Omental fat pad (tissue), 4 donors: Measurements from ENCODE around the gene RPL36AL. TPM values are rescaled to one million over a fixed set of nuclear protein-coding genes. Genes with fewer than 3 reads are reported as not detected.
A peak's percentile ranks its signal among the peaks of the same experiment; 100 is the strongest.
"Not testable (repeated sequence)": the region's sequence is repeated elsewhere in the genome, so short reads cannot be mapped to it uniquely, and the experiment has no call there.

Experiments
- ATAC-seq: fragments of 150-250 bp; one replicate; pipeline ENCODE4 v1.9.1; 2016; ENCODE audit warnings: mild to moderate bottlenecking, moderate library complexity; ENCODE audit not compliant: low FRiP score
- DNase-seq: peaks from one replicate; pipeline ENCODE4 v3.0.0-alpha.2; 2019; ENCODE audit warnings: low spot score
- CTCF ChIP-seq, 3 donors: fragments of 450-650 bp; IDR thresholded peaks; one replicate each; pipeline ENCODE4 v1.5.1; 2016 to 2017; ENCODE audit warnings: antibody characterized with exemption in 3 of 3, mild to moderate bottlenecking in 3 of 3, moderate library complexity in 2 of 3
- total RNA-seq, 4 donors: library from RNA; depleted of rRNA; stranded (reverse); fragments of >200 nt; gene quantifications; one replicate each; pipeline ENCODE4 v1.1.0, GENCODE V29; 2016

Gene RPL36AL
- total RNA-seq = 100 to 1,000 TPM; 150 to 280 (median 234) TPM

DNA sequence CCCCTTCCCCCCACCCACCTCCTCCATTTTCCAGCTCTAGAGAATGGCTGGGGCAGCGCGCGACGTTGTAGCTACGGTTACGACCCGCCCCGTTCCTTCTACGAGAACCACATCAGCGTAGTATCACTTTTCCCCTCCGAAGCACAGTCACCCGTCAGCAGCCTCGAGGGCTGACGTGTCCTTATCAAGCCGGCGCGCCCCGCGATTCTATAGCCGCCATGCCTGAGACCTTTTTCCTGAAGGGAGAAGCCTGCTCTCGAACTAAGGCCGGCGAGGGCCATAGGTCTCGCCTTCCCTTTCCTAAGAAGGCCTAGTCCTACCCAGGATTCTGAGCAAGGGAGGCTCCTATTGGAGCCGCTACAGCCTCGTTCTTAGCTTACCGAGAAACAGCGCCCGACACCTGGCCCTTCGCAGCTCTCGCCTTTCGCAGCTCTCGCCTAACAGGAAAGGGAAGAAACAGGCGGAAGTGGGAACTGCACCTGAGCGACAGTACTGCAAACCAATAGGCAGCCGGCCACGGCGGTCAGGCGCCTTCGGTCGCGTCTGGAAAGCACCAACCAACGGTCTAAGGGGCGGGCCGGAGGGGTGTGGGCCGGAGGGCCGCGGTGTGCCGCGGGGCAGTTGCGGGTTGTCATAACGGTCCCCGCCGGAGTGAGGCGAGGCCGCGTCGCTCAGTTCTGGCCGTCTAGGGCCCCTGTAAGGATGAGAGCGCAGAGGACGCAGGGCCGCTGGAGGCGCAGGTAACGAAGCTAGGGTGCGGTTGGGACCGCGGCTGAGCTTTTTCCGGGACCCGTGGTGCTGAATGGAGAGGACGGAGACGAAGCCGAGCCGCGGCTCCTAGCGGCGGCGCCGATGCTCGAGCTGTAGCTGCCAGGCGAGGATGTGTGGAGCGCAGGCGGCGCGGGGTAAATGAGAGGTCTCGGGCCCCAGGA lies at the start of gene RPL36AL, which contains the start of gene MGAT2:
Gene RPL36AL (minus strand): TSS at position 445 of the 932 bp plus-strand sequence. CDS start 1,522 bp downstream, outside the sequence.
Gene MGAT2 (plus strand): TSS at position 618 of the 932 bp plus-strand sequence. CDS start 470 bp downstream, outside the sequence.
- TF ChIP-seq CTCF (IDR thresholded peaks at IDR 0.05) = no peak
- ATAC-seq = peak; percentile 100
- DNase-seq = peak; percentile 82

GRCh38 chr14:49659526-49660455 lies 39.4 kb upstream of the RPL36AL start:
- ATAC-seq (no peak), DNase-seq (no peak)
- no peak for TF ChIP-seq CTCF (IDR thresholded peaks at IDR 0.05)

DNA sequence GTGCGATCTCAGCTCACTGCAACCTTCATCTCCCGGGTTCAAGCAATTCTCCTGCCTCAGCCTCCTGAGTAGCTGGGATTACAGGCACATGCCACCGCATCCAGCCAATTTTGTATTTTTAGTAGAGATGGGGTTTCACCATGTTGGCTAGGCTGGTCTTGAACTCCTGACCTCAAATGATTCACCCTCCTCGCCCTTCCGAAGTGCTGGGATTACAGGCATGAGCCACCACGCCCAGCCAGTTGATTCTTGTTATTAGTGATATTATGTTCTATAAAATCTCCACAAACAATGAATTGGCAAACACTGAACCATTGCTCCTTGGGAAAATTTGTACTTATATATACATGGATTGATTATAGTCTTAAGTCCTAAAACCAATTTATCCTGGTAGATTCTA lies 37.1 kb upstream of the RPL36AL start:
- ATAC-seq, DNase-seq: not testable (repeated sequence)

GRCh38 chr14:49654511-49654910 lies 34.1 kb upstream of the RPL36AL start:
- TF ChIP-seq CTCF (IDR thresholded peaks at IDR 0.05) = no peak
- DNase-seq (no peak), ATAC-seq (no peak)

DNA sequence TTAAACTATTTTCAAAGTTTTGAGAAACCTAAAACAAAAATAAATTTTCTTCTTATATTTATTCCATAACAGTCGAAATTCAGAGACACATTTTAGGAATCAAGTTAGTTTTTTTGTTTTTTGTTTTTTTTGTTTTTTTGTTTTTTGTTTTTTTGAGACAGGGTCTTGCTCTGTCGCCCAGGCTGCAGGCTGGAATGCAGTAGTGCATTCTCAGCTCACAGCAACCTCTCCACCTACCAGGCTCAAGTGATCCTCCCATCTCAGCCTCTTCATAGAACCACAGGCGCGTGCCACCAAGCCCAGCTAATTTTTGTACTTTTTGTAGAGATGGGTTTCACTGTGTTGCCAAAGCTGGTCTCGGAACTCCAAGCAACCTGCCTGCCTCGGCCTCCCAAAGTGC lies 33.1 kb upstream of the RPL36AL start:
- no peak for TF ChIP-seq CTCF (IDR thresholded peaks at IDR 0.05)
- DNase-seq = no peak
- ATAC-seq = no peak

DNA sequence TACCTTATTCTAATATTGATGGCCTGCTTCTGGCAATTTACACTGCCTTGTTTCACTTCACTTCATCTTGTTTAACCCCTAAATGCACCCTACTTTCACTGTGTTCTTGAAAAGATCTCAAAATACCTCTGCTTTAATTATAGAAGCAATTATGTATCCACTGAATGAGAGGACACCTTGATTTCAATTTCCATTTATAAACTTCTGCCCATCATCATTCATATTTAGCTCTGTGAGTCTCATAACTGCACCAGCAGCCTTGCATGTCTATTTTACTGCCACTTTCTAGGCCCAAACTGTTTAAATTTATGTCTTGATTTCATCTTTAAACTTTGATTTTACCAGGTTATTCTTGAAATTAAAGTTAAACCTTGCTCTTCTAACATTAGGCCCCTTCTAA lies 21.7 kb upstream of the RPL36AL start:
- ATAC-seq (no peak), DNase-seq (no peak)
- no peak for TF ChIP-seq CTCF (IDR thresholded peaks at IDR 0.05)

DNA sequence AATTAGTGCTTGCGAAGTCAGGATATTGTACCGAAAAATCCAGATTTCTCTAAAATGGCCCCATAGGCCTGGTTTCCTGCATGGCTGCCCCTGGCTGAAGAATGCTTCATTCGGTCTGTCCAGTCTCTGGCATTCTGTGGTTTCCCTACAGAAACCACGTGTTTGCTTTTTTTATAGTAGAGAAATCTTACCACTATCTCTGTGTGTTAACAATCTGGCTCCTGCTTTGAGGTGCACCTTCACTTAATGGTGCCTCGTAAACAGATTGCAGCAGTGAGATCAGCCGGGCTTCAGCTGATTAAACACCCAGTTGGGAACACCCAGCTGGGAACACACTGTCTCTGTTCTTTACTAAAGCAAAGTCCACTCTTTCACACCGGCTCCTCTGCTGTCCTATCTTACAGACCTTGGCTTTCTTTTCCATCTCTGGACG lies 21.3 kb upstream of the RPL36AL start:
- ATAC-seq (no peak), DNase-seq (no peak)
- TF ChIP-seq CTCF (IDR thresholded peaks at IDR 0.05) = no peak
